ENCODE measurements around the gene GOLGA6L22.
"Not testable (repeated sequence)": the region's sequence is repeated elsewhere in the genome, so short reads cannot be mapped to it uniquely, and the experiment has no call there.

DNA sequence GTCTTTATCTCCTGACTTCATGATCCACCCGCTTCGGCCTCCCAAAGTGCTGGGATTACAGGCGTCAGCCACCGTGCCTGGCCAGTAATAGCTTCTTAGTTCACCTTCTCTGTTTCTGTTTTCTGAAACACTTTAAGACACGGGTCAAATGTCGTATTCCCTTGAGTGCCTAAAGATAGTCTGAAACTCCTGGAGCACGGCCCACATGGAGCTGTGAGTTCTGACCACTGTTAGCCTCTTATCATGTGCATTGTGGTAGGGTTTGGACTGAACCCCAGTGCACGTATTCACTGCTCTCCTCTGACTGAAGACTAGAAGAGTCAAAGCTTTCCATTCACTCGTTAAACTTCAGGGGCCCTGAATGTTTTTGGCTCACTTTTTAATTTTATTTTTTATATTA lies 48.3 kb downstream of the GOLGA6L22 start:
- TF ChIP-seq, protein P1, sequence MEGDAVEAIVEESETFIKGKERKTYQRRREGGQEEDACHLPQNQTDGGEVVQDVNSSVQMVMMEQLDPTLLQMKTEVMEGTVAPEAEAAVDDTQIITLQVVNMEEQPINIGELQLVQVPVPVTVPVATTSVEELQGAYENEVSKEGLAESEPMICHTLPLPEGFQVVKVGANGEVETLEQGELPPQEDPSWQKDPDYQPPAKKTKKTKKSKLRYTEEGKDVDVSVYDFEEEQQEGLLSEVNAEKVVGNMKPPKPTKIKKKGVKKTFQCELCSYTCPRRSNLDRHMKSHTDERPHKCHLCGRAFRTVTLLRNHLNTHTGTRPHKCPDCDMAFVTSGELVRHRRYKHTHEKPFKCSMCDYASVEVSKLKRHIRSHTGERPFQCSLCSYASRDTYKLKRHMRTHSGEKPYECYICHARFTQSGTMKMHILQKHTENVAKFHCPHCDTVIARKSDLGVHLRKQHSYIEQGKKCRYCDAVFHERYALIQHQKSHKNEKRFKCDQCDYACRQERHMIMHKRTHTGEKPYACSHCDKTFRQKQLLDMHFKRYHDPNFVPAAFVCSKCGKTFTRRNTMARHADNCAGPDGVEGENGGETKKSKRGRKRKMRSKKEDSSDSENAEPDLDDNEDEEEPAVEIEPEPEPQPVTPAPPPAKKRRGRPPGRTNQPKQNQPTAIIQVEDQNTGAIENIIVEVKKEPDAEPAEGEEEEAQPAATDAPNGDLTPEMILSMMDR (IDR thresholded peaks at IDR 0.05; ENCODE audit: insufficient read depth, low read length): not testable (repeated sequence)
- TF ChIP-seq POLR2AphosphoS5, GABPA (IDR thresholded peaks at IDR 0.05; ENCODE audit: low read depth): not testable (repeated sequence)

Data from HL-60 (cell line).